GM19324 (cell line): Measurements from ENCODE around the gene PLVAP.

Experiments used
- ATAC-seq: cut with Tn5 transposase; IDR thresholded peaks from one replicate; pipeline ENCODE4 v1.9.1; 2021; ENCODE audit warnings: mild to moderate bottlenecking, moderate library complexity; ENCODE audit not compliant: unreplicated experiment, low FRiP score

PLVAP gene, protein sequence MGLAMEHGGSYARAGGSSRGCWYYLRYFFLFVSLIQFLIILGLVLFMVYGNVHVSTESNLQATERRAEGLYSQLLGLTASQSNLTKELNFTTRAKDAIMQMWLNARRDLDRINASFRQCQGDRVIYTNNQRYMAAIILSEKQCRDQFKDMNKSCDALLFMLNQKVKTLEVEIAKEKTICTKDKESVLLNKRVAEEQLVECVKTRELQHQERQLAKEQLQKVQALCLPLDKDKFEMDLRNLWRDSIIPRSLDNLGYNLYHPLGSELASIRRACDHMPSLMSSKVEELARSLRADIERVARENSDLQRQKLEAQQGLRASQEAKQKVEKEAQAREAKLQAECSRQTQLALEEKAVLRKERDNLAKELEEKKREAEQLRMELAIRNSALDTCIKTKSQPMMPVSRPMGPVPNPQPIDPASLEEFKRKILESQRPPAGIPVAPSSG

DNA sequence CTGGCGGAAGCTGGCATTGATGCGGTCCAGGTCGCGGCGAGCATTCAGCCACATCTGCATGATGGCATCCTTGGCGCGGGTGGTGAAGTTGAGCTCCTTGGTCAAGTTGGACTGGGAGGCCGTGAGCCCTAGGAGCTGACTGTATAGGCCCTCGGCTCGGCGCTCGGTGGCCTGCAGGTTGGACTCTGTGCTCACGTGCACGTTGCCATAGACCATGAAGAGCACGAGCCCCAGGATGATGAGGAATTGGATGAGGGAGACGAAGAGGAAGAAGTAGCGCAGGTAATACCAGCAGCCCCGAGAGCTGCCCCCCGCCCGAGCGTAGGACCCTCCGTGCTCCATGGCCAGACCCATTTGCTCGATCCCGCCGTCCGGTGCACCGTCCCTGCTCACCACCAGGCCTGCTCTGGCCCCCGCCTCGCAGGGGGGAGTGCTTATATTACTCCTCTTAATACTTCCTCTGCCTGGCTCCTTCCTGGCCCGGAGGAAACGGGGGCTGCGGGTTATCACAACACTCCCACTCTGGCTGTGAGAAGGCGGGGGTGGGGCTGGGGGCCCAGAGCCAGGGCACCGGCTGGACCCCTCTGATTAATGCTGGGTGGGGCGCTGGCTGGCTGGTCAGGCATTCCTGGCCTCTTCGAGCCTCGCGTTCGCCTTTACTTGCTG, at the start of gene PLVAP:
Gene PLVAP, minus strand, starts transcription at position 408 of the 666 bp plus-strand sequence. Its CDS starts 54 bp downstream, at position 354.
- no peak for ATAC-seq

DNA sequence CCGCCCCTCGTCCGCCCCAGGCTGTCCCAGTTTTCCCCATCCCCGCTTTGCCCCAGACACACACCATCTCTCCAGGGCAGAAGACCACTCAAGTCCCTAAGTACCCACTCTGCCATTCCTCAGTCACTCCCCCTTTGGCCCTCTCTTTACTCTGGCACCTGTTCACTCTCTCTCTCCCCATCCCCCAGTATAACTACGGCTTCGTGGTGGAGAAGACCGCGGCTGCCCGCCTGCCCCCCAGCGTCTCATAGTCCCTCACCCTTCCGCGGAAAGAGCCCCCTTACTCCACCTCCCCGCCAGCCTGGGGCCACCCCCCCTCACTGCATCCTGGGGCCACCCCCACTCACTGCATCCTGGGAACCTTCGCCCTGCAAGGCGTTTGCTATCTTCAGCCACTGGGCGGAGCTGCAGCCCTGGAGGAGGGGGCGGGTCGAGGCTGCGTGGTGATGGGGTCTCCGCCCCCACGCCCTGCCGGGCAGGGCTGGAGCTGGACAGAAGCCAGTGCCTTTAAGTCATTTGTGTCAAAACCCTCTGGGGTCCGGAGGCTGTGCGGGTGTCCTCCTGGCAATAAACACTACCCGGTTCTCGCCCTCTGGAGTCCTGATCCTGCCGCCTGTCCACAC, 47.7 kb upstream of the PLVAP start:
- no peak for ATAC-seq

DNA sequence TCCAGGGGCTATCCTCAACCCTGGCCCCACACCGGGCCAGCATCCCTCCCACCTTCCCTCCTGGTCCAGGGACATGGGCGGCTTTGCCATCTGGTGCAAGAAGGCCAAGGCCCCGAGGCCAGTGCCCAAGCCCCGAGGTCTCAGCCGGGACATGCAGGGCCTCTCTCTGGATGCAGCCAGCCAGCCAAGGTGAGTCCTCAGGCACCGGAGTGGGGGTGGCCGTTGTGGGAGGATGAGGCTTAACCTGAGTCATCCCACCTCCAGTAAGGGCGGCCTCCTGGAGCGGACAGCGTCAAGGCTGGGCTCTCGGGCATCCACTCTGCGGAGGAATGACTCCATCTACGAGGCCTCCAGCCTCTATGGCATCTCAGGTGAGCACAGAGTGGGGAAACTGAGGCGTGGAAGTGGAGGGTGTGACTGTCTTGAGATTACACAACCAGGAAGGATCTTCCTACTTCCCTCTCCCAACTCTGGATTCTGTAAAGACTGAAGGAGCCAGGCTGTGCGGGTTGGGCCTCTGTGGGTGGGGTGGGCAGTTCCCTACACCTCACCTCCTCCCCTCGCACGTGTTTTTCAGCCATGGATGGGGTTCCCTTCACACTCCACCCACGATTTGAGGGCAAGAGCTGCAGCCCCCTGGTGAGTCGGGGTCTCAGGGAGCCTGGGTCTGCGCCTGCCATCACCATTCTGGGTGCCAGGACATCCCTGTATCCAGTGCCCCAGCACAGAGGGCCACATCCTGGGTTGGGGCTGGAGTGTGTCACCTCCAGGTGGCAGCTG, 46.5 kb upstream of the PLVAP start:
- no peak for ATAC-seq

DNA sequence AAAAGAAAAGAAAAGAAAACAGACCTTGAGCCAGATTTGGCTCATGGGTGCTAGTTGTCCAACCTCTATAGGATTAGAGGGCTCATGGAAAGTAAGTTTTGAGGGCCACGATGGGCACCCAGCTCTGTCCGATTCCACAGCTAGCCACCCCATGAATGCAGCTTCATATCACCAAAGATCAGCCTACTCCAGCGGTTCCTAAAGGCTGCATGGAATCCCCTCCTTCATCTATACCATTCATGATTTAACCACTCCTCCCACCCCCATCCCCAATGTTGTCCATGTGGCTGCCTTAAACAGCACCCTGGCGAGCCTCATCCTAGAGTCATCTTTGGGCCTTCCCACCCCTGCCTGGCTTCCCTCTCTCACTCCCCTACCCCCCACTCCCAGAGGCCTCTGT, 44.8 kb upstream of the PLVAP start:
- ATAC-seq = no peak

DNA sequence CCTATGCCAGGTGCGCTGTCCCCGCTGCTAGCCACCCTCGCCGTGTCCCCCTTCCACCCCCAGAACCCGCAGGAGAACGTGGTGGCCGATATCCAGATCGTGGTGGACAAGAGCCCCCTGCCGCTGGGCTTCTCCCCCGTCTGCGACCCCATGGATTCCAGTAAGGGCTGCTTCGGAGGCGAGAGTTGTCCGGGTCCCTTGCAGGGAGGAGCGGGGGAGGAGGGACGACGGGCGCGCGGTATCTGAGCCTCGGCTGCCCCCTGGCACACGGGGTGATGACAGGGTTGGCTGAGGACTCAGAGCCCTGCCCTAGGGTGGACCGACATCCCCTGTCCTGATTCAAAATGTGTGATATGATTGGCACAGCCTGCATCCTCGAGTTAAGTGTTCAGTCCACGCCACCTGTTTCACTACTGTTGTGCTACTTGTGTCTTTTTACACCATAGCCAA, 43.4 kb upstream of the PLVAP start:
- ATAC-seq = peak; percentile 14

DNA sequence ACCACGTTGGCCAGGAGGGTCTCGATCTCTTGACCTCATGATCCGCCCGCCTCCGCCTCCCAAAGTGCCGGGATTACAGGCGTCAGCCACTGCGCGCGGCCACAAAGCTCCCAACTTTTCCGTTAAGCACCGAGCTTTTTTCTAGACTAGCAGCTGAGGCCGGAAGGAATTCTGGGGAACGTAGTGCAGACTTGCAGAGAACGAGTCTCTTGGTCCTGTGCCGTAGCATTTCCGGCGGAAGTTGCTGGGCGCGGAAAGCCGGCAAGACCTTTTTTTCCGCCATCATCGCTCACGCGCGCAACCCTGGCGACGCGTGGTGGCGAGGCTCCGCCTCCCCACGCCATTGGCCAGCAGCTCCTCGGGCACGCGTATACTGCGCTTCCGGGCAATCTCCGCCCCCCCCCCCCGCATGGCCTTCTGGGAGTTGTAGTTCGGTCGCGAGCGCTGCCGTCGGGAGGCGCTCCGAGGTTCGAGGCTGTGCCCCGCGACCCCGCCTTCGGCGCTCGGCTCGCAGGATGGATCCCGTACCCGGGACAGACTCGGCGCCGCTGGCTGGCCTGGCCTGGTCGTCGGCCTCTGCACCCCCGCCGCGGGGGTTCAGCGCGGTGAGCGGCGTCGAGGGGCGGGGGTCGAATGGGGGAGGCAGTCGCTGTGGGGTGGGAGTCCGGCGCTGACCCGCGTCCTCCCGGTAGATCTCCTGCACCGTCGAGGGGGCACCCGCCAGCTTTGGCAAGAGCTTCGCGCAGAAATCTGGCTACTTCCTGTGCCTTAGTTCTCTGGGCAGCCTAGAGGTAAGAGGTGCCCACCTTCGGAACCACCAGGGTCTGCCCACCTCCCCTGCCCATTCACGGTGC, 42.7 kb upstream of the PLVAP start, which contains the start of gene MVB12A:
Gene MVB12A, plus strand, starts transcription at position 427 of the 854 bp plus-strand sequence. Its CDS starts 89 bp downstream, at position 516.
- peak; percentile 96 for ATAC-seq

DNA sequence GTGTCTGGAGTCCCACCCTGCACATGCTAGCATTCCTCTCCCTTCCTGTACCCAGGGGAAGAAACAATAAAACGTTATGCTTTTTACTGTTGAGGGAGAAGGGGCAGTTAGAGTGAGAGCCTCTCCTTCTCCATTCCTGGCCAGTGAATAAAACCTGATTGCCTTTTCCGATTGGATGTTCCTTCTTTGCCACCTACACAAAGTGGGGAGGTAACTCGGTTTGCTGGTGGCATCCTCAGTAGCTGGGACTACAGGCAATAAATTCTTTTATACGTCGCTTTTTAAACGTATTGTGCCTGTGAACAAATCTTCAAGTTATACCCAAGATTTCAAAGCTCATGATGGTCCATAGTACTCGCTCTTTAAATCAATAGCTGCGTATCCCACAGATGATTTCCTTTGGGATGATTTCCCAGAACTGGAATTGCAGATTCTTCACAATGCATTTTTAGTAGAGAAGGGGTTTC, 42.0 kb upstream of the PLVAP start:
- no peak for ATAC-seq

DNA sequence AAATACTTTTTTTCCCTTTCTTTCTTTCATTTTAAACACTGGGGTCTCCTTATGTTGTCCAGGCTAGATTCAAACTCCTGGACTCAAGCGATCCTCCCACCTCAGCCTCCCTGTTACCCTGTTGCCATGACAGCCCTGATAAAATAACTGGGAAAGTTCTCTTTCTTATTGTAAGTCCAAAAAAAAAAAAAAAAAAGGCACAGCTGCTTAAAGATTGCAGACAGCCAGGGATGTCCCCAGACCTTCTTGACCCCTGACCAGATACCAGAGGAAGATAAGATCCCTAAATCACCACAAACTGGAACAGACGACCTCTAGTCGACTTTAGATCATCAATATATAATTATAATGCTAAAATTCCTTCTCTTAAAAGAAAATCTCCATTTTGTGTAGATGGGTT, 41.6 kb upstream of the PLVAP start:
- ATAC-seq = no peak

DNA sequence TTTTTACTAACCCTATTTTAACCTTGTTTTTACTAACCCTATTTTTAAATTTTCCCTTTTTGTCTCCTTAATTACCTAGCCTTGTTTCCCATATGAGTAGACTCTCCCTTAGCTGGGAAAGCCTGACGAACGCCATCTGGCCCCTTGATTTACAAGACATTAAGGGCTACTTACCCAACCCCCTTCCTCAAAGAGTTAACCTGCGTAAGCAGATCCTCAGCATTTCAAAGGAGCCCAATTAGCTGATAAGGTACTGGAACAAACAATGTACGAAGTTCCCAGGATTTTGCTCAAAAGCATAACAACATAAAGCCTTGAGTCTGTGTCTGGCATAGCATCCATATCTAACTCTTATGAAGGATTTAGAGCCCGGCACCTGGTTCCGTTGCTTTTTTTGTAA, 38.0 kb upstream of the PLVAP start:
- no peak for ATAC-seq

DNA sequence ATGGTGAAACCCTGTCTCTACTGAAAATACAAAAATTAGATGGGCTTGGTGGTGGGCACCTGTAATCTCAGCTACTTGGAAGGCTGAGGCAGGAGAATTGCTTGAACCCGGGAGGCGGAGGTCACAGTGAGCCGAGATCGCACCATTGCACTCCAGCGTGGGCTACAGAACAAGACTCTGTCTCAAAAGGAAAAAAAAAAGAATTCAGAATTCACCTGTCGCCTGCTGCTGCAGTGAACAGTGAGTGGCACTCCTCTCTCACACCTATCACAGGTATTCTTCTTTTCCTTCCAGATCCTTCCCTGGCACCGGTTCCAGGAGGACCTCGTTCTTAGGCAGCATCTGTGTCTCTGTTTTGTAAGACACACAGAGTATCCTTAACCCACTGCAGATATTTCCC, 37.0 kb upstream of the PLVAP start:
- no peak for ATAC-seq

DNA sequence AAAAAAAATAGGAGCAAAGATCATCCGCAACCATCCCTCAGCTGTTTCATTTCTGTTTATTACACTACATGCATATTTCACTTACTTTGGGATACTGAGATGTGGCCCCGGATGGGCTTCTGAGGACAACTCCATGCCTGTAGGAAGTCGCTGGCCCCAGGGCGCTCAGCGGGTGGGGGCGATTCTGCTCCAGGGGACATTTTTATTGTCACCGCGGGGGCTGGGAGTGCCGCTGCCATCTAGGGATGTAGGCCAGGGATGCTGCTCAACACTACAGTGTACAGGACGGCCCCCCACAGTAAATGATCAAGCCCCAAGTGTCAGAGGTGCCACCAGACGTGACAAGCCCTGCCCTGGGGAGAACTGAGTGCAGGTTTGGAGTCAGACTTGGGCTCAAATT, 34.7 kb upstream of the PLVAP start:
- ATAC-seq = no peak

DNA sequence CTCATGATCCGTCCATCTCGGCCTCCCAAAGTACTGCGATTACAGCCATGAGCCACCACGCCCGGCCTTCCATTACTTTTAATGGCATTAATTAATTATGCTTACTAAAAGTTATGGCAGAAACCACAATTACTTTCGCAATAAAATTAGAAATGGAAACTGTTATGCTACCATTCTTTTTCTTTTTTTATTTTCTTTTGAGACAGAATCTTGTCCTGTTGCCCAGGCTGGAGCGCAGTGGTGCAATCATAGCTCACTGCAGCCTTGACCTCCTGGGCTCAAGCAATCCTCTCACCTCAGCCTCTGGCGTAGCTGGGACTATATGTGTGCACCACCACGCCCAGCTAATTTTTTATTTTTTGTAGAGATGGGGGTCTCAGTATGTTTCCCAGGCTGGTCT, 32.8 kb upstream of the PLVAP start:
- ATAC-seq = no peak

DNA sequence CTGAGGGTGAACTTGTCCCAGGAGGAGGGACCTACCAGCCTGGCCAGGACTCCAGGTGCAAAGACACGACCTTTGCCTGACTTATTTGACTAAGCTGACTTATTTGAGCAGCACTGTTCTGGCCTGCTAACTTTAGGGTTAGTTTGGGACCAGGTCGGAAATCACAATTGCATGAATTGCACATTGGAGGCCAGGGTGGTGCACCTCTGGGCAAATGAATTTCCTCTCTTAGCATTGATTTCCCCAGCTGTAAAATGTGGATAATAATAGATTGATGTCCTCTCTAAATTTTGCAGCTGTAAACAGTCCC, 29.7 kb upstream of the PLVAP start:
- ATAC-seq = no peak

DNA sequence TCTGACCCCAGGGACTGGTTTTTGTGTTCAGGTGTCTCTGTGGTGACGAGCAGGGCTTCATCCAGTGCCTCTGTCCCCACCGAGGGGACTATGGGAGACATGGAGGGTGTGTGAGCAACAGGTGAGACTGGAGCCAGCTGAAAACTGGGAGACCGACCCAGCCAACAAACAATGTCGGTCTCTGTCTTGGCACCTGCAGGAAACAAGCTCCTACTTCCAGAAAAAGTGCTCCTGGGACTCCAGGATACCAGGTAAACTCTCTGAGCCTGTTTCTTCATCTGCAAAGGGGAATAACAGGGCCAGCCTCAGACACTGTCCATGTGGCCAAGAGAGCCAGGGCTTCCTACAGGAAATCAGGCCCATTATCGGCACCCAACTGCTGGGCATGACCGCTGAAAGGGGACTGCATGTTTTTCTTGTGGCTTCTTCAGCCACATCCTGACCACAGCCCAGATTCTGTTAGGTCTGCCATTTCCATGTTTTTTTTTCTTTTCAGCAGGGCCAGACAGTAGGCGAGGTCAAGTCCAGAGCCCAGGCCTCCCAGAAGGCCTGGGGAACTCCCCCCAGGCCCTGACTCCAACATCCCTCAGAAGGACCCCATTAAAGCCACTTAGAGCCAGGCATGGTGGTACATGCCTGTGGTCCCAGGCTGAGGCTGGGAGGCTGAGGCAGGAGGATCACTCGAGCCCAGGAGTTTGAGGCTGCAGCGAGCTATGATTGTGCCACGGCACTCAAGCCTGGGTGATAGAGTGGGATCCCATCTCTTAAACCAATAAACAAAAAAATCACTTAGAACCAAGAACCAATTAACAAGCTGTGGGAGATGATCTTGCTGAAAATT, 29.1 kb upstream of the PLVAP start:
- ATAC-seq = no peak

DNA sequence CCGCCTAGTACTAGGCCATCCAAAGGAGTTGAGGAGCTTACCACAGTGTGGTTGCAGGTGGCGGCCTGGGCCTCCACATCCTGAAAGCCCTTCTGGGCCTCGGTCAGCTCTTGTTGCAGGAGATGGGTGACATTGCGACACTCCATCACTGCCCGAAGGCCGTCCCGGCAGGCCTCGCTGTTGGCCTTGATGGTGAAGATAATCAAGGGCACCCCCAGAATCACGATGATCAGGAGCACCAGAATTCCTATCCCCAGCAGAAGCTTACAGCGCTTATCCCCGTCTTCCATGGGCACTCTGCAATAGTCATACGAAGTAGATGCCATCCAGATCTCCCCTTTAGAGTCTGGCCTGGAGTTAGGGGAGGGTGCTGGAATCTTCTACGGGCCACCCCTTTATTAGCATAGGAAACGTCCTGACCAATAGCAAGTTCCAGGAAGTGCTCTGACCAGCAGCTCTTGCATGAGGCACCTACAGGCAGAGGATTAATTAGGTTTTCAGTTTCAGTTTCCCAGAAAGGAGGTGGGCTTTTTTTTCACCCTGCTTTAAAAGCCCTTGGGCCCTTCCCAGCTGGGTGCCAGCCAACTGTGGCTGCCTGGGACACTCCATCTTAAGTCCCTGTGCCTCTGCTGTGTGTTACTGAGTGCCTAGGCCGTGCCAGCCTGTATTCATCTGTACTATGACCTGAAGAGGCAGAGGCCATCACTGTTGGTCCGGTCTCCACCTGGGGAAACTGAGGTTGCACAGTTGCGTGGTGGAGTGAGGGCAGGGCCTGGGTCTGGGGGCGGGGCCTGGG, 28.3 kb upstream of the PLVAP start, which contains the start of gene BST2:
Gene BST2, minus strand, starts transcription at position 381 of the 796 bp plus-strand sequence. Its CDS starts 55 bp downstream, at position 326.
- peak; percentile 82 for ATAC-seq

DNA sequence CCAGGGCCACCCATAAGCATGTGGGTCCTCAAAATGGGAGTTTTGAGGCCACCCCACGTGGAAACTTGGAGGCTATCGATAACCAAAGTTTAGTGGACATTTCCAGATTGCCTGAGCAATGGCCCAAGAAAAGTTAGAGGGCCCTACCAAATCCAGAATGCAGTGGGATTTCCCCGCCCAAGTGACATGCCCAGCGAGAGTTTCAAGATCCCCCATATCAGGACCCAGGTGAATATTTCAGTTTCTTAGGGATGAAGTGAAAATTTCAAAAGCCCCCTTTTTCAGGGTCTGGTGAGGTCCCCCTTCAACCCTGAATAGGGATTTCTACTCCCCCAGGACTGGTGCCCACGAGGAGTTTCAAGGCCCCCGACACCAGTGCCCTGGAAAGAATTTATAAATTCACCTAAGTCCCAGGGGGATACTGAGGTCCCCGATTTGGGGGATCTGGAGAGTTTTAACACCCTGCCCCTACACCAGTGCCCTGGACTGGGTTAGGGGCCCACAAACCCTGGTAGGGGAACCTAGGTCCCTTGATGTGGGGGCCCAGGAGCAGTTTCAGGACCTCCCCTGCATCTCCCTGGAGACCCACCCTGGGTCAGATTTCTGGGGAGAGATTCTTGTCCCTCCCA, 27.6 kb upstream of the PLVAP start:
- no peak for ATAC-seq

DNA sequence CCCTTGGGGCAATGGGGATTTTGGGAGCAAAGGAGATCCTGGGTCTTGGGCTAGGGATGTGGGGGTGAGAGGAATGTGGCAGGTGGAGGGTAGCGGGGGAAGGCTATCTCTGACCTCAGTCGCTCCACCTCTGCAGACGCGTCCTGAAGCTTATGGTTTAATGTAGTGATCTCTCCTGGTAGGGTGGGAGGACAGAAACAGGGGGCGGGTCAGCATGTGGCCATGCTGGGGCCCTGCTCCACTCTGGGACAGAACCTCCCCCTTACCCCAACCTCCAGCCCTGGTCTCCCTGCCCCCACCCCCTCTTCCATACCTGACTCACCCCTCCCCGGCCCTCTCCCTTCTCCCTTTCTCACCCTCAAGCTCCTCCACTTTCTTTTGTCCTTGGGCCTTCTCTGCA, 26.9 kb upstream of the PLVAP start:
- no peak for ATAC-seq
